NCI-H446 (cell line): ENCODE data around the gene MADD.
"Not testable (repeated sequence)": the region's sequence is repeated elsewhere in the genome, so short reads cannot be mapped to it uniquely, and the experiment has no call there.

ENCODE experiments used
- DNase-seq, 2 experiments: peaks; one replicate each; lab custom pipeline; 2025; lab: John Stamatoyannopoulos, UW

Gene MADD

DNA sequence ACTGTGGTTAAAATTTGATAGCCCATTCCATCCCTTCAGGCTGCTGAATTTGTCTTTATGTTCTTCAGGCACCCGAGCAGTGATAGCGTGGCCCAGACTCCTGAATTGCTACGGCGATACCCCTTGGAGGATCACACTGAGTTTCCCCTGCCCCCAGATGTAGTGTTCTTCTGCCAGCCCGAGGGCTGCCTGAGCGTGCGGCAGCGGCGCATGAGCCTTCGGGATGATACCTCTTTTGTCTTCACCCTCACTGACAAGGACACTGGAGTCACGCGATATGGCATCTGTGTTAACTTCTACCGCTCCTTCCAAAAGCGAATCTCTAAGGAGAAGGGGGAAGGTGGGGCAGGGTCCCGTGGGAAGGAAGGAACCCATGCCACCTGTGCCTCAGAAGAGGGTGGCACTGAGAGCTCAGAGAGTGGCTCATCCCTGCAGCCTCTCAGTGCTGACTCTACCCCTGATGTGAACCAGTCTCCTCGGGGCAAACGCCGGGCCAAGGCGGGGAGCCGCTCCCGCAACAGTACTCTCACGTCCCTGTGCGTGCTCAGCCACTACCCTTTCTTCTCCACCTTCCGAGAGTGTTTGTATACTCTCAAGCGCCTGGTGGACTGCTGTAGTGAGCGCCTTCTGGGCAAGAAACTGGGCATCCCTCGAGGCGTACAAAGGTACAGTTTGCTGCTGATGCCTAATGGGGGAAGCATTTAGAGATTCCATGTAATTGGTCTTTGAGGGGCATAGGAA, 4.7 kb downstream of the MADD start:
- DNase-seq: no peak

DNA sequence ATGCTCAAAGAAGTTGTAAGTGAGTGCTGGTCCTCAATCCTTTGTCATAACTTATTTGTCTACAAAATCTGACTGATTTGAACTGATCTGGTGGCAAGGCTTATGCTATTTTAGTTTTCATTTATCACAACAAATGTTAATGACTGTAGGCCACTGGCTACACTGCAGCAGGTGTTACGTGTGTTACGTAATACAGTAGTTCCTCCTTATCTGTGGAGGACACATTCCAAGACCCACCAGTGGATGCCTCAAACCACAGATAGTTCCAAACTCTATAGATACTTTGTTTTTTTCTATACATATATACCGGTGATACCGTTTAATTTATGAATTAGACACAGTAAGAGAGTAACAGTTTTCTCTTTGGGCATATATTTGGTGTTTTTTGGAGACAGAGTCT, 7.0 kb downstream of the MADD start:
- no peak for DNase-seq

DNA sequence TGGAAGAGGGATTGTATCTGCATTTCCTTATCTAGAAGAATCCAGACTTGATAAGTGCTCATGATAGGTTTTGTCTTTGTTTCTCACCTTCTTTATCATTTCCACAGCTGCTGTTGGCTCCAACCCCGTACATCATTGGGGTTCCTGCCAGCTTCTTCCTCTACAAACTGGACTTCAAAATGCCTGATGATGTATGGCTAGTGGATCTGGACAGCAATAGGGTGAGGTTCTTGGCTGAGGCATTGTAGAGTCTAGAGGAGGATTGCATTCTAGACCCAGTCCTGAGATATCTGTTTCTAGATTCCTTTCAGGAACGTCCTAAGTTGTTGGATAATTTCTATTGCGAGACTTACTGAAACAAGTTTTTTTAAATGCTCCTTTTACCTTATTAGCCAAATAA, 8.1 kb downstream of the MADD start:
- DNase-seq: no peak

DNA sequence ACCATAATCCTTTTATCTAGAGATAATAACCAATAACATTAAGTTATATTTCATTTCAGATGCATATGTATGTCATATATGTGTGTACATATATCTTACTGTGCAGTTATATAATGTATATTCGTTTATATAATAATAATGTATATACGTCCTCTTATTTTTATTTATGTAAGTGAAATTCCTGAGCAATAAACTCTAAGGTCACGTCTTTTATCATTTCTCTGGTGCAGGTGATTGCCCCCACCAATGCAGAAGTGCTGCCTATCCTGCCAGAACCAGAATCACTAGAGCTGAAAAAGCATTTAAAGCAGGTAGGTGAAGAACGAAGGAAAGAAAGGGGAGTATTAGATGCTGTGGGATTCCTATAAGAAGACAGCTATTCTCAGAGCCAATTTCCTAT, 8.8 kb downstream of the MADD start:
- no peak for DNase-seq

DNA sequence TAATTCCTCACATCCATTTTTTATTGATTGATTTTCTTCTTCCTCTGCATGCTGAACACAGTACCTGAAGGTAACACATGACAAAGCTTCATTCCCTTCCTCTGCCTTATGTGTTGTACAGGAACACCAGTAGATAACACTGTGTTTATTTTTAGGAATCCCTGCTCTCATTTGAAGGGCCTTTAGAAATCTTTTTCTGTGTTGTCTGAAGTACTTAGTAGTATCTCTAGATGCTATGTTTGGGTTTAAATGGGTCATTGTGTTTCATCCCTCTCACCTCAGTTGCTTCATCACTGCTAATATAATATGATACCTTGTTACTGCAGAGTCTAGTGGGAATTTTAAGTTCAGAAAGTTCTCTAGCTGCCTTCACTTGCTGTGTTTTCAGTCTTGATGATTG, 10.2 kb downstream of the MADD start:
- no peak for DNase-seq

DNA sequence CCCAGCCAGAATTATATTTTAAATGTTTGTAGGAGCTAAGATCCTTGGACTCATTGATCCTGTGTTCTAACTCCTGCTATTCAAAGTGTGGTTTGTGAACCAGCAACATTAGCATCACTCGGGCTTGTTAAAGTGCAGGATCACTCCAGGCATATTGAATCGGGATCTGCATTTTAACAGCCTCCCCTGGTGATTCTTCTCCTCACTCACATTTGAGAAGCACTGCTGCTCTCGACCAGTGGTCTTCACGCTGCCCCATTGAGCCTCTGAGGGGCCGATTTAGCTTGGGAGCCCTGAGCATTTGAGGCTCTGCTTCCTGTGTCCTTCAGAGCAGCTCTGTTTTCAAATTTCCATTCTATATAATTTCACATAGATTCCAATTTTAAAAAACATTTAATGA, 10.9 kb downstream of the MADD start:
- DNase-seq: no peak

DNA sequence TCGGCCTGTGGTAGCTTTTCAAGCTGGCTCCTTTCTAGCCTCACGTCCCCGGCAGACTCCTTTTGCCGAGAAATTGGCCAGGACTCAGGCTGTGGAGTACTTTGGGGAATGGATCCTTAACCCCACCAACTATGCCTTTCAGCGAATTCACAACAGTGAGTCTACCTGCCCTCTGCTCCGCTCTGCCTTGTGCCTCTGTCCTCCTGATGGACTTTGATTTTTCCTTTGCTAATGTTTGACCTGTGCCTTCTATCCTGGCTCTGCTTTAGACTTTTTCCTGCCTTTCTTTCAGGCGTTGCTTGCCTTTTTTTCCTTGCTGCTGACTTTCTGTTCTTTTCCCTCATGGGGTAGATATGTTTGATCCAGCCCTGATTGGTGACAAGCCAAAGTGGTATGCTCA, 12.5 kb downstream of the MADD start:
- DNase-seq: no peak

DNA sequence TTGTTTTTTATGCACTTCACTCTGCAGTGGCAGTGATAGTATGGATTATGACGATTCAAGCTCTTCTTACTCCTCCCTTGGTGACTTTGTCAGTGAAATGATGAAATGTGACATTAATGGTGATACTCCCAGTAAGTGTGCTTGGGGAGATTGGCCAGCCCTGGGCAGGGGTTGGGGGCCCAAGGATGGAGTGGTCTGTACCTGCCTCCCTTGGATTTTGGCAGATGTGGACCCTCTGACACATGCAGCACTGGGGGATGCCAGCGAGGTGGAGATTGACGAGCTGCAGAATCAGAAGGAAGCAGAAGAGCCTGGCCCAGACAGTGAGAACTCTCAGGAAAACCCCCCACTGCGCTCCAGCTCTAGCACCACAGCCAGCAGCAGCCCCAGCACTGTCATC, 14.2 kb downstream of the MADD start:
- DNase-seq: no peak

DNA sequence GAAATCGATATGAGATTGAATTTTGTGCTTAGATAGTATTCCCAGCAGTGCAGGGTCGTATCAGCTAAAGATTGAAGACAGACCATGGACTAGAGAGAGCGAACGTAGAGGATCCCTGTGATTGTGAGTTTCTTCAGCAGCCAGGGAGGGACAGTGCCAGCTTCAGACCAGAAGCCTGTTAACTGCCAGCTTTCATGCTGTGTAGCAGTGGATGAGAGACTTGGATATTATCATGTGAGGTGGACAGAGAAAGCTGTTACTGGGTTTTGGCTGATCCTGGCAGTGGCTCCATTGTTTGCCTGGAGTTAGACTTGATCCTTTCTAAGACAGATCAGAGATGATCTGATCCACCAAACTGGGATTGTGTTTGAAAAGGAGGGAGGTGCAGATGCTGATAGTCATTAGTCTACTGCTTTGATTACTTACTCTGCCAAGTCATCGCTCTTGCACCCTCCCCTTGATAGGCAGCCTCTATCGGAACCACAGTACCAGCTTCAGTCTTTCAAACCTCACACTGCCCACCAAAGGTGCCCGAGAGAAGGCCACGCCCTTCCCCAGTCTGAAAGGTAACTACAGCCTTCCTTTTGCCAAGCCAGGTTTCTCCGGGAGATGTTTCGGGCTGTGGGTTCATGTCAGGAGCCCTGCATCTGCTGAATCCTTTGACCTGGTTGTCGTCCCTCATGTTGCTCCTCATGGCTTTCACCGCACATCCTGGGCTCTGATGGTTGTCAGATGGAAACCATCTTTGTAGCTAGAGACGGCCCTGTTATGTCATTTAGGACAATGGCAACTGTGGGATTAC, 16.2 kb downstream of the MADD start:
- no peak for DNase-seq

DNA sequence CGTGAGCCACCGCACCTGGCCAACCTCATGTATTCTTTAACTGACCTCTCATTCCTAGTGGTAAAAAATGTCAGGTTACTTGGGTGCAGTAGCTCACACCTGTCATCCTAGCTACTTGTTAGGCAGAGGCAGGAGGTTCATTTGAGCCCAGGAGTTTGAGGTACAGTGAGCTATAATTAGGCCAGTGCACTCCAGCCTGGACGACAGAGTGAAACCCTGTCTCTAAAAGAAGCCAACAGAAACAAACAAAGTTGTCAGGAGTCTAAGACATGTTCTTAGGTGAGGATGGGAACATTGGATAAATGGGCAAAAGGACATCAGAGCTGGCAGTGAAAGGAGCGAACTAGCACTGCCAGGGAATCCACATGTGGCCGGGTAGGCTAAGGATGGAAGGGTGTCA, 18.1 kb downstream of the MADD start:
- DNase-seq: no peak

DNA sequence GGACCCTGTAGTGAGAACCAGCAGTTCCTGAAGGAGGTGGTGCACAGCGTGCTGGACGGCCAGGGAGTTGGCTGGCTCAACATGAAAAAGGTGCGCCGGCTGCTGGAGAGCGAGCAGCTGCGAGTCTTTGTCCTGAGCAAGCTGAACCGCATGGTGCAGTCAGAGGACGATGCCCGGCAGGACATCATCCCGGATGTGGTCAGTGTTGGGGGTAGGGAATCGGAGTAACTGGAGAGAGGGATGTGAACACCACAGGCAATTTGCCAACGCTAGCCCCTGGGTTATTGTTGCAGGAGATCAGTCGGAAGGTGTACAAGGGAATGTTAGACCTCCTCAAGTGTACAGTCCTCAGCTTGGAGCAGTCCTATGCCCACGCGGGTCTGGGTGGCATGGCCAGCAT, 19.9 kb downstream of the MADD start:
- DNase-seq: no peak

DNA sequence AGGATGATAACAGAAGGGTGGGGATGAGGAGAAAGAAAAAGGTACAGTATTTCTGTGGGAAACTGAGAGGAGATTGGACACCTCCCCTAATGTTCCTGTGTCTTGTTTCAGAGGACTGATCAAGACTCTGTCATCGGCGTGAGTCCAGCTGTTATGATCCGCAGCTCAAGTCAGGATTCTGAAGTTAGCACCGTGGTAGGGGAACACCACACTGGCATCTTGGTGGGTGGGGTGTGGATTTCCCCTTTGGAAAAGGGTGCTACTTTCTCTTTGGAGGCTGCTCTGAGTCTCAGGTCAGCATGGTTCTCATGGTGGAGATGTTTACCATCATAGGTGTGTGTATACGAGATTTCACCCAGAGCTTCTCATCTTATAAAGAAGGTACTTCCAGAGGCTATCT, 25.5 kb downstream of the MADD start:
- DNase-seq: no peak

DNA sequence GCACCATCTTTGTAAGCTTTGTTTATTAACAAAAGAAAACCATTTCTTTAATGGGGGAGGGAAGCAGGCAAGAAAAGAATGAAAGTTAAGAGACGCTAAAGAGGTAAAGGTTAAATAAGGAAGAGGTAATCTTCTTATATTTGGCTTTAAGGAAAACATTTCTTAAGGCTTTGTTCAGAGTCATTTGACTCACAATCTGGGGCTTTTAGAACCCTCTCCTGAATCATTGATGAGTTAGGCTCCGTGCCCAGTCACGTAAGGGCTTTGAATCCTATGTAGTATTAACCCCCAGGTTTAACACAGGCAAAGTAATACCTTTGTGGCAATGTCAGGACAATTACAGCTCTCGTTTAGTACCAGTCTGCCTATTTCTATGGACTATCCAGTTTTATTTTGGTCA, 26.1 kb downstream of the MADD start:
- no peak for DNase-seq

DNA sequence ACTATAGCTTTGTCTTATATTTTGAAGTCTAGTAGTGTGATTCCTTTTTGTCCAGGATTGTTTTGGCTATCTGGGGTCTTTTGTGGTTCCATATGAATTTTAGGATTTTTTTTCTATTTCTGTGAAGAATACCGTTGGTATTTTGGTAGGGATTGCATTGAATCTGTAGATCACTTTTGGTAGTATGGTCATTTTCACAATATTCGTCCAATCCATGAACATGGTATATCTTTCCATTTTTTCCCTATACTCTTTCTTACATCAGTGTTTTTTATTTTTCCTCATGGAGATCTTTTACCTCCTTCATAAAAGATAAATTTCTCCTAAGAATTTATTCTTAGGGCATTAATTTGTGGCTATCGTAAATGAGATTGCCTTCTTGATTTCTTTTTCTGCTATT, 29.1 kb downstream of the MADD start:
- no peak for DNase-seq

DNA sequence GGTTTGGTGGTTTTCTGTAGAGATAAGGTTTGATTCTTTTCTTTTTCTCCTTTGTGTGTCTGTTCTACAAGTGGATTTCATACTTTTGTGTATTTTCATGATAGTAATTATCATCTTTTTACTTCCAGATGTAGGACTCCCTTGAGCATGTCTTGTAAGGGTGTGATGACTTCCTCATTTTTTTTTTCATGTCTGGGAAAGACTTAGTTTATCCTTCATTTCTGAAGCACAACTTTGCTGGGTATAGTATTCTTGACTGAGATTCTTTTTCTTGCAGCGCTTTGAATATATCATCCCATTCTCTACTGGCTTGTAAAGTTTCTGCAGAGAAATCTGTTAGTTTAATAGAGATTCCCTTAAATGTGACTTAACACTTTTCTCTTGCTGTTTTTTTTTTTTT, 32.9 kb downstream of the MADD start:
- no peak for DNase-seq

DNA sequence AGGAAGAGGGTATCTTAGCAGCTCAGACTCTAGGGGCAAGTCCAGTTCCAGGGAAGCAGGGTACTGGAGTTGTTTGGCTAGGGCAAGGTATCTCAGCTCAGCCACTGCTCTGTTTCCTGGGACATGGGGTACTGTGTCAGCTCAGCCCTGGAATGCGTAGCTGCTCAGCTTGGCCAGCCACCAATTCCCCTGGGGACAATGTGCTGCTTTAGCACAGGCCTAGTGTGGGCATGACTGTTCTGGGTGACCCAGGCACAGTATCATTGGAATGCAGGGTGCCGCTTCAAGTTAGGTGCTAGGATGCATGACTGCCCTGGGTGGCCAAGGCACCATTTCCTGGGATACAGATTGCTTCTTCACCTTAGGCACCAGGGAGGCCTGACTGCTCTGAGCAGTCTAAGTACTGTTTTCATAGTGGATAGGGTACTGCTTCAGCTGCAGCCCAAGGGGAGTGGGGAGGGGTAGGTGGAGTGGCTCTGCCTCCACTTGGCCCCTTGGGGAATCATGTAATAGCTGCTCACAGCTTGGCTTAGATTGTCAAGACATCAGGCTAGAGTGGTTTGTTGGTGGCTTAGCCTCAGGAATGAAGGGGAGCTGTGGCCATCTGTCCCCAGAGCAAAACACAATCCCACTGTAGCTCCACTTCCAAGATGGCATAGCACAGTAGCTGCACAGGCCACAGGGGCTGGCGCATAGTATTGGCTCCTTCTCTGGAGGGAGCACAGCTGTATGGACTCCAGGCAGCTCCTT, 36.0 kb downstream of the MADD start:
- no peak for DNase-seq

DNA sequence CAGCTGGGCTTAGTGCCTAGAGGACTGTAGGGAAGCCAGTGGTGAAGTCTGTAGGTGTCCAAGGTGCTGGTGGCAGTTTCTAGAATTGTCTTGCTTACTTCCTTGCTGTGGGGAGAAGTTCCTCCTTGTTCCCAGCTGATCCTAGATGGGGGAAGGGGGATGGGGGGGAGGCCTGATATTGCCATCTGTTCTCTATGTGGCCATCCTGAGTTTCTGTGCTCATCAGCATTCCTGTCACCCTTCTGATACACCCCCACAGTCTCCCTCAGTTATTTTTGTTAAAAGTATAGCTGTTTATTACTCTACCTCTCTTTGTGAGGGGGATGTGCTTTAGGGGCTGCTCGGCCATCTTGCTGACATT, 36.5 kb downstream of the MADD start:
- no peak for DNase-seq

DNA sequence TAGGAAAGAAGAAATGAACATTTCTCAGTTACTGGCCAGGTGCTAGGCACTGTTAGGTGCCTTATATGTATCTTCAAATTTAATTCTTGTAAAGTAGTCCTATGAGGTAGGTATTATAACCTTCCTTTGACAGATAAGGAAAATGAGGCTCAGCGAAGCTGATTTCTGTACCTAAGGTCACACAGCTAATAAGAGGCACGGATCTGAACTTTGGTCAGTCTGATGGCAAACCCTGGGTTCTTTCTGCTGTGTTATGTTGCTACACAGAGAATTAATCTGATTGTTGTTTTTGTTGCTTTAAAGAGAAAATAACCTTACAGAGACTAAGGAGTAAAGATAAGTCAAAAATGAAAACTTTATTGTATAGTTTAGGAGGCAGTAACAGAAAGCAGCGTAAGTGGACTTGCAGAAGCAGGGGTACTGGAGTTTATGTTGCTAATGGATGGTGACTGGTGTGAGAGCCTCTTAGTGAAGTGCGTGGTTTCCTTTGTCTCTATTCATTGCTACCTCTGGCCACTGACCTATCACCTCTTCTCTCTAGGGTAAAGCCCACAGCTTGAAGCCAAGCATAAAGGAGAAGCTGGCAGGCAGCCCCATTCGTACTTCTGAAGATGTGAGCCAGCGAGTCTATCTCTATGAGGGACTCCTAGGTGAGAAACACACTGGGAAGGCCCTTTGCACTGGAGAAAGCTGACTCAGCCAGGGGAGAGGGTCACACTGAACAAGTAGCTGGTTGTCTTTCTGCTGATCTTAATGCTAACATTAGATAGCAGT, 38.3 kb downstream of the MADD start:
- DNase-seq: no peak

DNA sequence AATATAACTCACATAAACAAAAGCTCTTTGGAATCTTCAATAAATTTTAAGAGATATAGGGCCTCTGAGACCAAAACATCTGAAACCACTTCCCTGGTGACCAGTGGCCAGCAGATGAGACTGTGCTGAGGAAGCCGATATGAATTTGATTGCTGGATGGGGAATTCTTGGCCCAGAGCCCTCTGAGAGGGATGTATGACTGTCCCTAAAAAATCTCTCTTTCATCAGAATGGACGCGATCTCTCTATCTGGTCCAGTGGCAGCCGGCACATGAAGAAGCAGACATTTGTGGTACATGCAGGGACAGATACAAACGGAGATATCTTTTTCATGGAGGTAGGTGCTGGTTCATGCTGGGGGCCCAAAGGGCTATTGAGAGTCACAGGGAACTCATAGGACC, 45.1 kb downstream of the MADD start:
- no peak for DNase-seq

DNA sequence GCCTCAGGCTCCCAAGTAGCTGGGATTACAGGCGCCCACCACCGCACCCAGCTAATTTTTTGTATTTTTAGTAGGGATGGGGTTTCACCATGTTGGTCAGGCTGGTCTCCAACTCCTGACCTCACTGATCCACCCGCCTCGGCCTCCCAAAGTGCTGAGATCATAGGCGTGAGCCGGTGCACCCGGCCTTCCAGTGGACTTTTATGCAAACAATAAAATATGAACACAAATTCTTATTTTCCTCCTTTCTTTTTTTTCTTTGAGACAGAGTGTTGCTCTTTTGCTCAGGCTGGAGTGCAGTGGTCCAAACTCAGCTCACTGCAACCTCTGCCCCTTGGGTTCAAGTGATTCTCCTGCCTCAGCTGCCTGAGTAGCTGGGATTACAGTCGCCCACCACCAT, 46.6 kb downstream of the MADD start:
- DNase-seq: not testable (repeated sequence)

DNA sequence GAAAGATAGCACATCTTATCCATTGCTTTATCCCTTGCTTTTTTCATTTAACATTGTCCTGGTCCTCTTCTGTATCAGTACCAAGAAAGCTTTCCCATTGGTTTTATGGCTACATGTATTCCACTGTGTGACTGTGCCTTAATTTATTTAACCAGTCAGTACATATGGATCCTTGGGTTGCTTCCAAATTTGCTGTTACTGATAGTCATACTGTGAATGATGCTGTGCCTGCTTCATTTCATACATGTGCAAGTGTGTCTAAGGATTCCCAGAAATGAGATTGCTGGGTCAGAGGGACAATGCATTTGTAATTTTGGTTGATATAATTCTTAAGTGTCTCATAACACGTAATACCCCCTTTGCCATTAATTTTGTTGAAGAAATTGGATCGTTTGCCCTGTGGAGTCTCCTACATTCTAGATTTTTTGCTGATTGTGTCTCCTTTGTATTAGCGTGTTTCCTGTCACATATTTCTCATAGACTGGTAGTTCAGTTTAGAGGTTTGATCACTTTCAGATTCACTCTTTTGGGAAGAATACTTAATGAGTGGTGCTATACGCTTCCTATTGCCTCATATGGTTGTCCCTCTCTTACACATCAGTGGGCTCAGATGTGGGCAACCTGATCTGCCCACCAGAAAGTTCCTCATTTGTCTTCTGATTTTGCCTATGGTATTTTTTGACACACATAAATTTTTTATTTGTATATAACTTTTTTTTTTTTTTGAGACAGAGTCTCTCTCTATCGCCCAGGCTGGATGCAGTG, 47.3 kb downstream of the MADD start:
- no peak for DNase-seq

DNA sequence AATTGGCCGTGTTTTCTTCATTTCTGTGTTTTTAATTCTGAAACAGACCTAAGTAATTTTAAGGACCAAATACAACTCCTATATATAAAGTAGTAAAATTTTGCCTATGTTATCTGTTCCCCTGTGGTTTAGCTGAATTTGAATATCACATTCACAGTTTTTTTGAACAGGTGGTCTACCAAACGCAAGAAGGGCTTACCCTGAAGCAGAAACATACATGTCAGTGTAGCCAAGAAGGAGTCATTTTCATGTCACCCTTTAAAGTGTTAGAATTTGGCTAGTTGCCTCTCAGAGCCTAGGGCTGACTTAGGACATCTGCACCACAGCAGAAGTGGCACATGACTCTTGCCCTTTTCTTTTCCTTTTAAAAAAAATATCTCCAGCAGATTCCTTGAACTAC, 48.2 kb downstream of the MADD start:
- no peak for DNase-seq
